Subcutaneous adipose tissue (tissue), 4 donors: ENCODE measurements around the gene TNS1. TPM values are rescaled to one million over a fixed set of nuclear protein-coding genes. Genes with fewer than 3 reads are reported as not detected.

Experiments used
- total RNA-seq, 4 donors: library from RNA; depleted of rRNA; stranded (reverse); fragments of >200 nt; gene quantifications; one replicate each; pipeline ENCODE4 v1.1.0, GENCODE V29; 2016
- TF ChIP-seq, protein P1 (sequence below): fragments of 450-650 bp; IDR thresholded peaks from one replicate; pipeline ENCODE4 v1.5.1; 2016; ENCODE audit warnings: low read depth, mild to moderate bottlenecking, control low read depth, antibody characterized with exemption, moderate library complexity

TNS1 gene
- total RNA-seq, 4 donors from 2014 or later: 310 to 1,168 (median 450) TPM

GRCh38 chr2:218027426-218028188, 24.8 kb upstream of the TNS1 start:
- TF ChIP-seq, protein P1, sequence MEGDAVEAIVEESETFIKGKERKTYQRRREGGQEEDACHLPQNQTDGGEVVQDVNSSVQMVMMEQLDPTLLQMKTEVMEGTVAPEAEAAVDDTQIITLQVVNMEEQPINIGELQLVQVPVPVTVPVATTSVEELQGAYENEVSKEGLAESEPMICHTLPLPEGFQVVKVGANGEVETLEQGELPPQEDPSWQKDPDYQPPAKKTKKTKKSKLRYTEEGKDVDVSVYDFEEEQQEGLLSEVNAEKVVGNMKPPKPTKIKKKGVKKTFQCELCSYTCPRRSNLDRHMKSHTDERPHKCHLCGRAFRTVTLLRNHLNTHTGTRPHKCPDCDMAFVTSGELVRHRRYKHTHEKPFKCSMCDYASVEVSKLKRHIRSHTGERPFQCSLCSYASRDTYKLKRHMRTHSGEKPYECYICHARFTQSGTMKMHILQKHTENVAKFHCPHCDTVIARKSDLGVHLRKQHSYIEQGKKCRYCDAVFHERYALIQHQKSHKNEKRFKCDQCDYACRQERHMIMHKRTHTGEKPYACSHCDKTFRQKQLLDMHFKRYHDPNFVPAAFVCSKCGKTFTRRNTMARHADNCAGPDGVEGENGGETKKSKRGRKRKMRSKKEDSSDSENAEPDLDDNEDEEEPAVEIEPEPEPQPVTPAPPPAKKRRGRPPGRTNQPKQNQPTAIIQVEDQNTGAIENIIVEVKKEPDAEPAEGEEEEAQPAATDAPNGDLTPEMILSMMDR: no peak

- TF ChIP-seq, protein P1: no peak
Observed at GRCh38 chr2:218026676-218027425, 24.1 kb upstream of the TNS1 start.

- TF ChIP-seq, protein P1: no peak
Observed at GRCh38 chr2:218026244-218026643, 23.4 kb upstream of the TNS1 start.

GRCh38 chr2:218024871-218025270, 22.1 kb upstream of the TNS1 start:
- TF ChIP-seq, protein P1: no peak

DNA sequence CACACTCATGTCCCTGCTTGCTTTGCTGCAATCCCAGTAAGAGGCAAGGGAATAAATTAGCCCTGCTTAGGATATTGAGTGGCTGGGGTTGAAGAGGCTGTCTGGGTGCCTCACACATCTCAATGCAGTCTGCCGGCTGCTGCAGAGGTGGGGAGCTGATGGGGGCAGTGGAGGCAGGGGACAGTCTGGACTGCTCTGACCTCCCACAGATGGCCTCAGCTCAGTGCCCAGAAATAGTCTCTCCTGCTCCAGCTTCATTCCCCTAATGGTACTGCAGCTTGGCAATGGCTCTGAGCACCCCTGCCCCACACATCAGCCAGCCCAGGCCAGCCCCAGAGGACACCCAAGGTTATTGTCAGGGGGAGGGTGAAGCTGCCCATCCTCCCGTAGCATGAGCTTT, 21.5 kb upstream of the TNS1 start:
- TF ChIP-seq, protein P1: no peak

DNA sequence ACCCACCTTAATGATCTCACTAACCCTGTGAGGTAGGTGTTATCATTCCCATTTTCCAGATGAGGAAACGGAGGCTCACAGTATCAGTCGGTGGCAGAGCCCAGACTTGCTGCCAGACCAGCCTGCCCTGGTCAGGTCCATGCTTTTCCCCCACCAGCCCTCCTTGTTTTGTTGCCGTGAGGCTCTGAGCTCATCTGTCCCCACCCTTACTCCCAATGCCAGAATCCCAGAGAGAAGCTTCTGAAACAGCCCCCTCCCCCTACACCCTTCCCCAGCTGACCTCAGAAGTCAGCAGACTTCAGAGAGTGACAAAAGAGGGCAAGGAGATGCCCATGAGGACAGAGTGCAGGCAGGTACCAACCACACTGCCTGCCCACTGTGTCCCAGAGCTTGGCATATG, 20.8 kb upstream of the TNS1 start:
- TF ChIP-seq, protein P1: no peak

- TF ChIP-seq, protein P1: no peak
Observed at GRCh38 chr2:218022851-218023530, 20.2 kb upstream of the TNS1 start.
